Thoracic aorta (tissue), 2 donors: ENCODE data around the gene THY1. TPM values are rescaled to one million over a fixed set of nuclear protein-coding genes. Genes with fewer than 3 reads are reported as not detected.

Experiments used
- ATAC-seq: fragments of 150-250 bp; one replicate; pipeline ENCODE4 v1.8.0; 2017; ENCODE audit warnings: low read depth; ENCODE audit not compliant: insufficient number of reproducible peaks, low FRiP score
- DNase-seq: peaks from one replicate; pipeline ENCODE4 v3.0.0-alpha.2; 2020; ENCODE audit warnings: low spot score
- H3K27ac ChIP-seq, 2 donors: fragments of 200-600 bp; sonication (generic); 1 replicate in 1 of 2; 2 replicates in 1 of 2; pipeline ENCODE4 v1.5.1; 2016; ENCODE audit warnings: mild to moderate bottlenecking in 2 of 2, moderate library complexity in 2 of 2
- H3K27me3 ChIP-seq: fragments of 200-600 bp; sonication (generic); replicated peaks from 2 replicates; pipeline ENCODE4 v1.6.0; 2016; ENCODE audit warnings: mild to moderate bottlenecking; ENCODE audit not compliant: insufficient read depth
- H3K36me3 ChIP-seq: fragments of 200-600 bp; sonication (generic); one replicate; pipeline ENCODE4 v1.5.1; 2016
- H3K4me1 ChIP-seq, 2 donors: fragments of 200-600 bp; sonication (generic); 1 replicate in 1 of 2; 2 replicates in 1 of 2; pipeline versions ENCODE4 v1.5.1 to v1.6.0; 2016; ENCODE audit warnings: low read depth in 2 of 2, mild to moderate bottlenecking in 1 of 2; ENCODE audit not compliant: control insufficient read depth in 1 of 2
- H3K4me3 ChIP-seq: fragments of 200-600 bp; sonication (generic); 2 replicates; pipeline ENCODE4 v1.5.1; 2016; ENCODE audit warnings: mild to moderate bottlenecking
- H3K9me3 ChIP-seq: fragments of 200-600 bp; sonication (generic); 2 replicates; pipeline ENCODE4 v1.5.1; 2016
- CTCF ChIP-seq: fragments of 200-600 bp; sonication (generic); IDR thresholded peaks from one replicate; pipeline ENCODE4 v1.5.1; 2019; ENCODE audit warnings: antibody characterized with exemption
- total RNA-seq, 2 donors: library from RNA; depleted of rRNA; stranded (reverse); fragments of >200 nt; gene quantifications; one replicate each; pipeline versions ENCODE4 v1.1.0 to v1.2.3, GENCODE V29; 2016

THY1 gene
- total RNA-seq, 2 donors from 2014 or later, result 12.0 to 15.4 TPM

GRCh38 chr11:119418759-119419158 is 4.2 kb downstream of the THY1 start:
- peaks cover 5% of the 10 kb centered on the region for H3K27me3 ChIP-seq
- DNase-seq, result no peak
- ATAC-seq, result no peak
- no peaks in the 10 kb centered on the region for H3K9me3 ChIP-seq
- no peak overlapping the region for H3K4me3 ChIP-seq
- peak overlapping the region in 1 of 2 donors; percentile 80 for H3K27ac ChIP-seq
- H3K36me3 ChIP-seq, result no peaks in the 10 kb centered on the region
- H3K4me1 ChIP-seq, result peaks cover 26 to 43% of the 10 kb centered on the region in 2 donors
- no peak for TF ChIP-seq CTCF

- H3K27ac ChIP-seq, result peak overlapping the region; percentile 80 to 85
- no peaks in the 10 kb centered on the region for H3K36me3 ChIP-seq
- ATAC-seq (peak; percentile 90), DNase-seq (peak; percentile 32)
- H3K27me3 ChIP-seq, result no peaks in the 10 kb centered on the region
- peak overlapping the region; percentile 54 for H3K4me3 ChIP-seq
- H3K4me1 ChIP-seq, result peaks cover 24 to 39% of the 10 kb centered on the region in 2 donors
- no peaks in the 10 kb centered on the region for H3K9me3 ChIP-seq
- TF ChIP-seq CTCF, result no peak
Observed at GRCh38 chr11:119417726-119418540, 5.0 kb downstream of the THY1 start.

- ATAC-seq (peak; percentile 39), DNase-seq (no peak)
- no peak for TF ChIP-seq CTCF
- Histone ChIP-seq H3K4me1 (peaks cover 16 to 29% of the 10 kb centered on the region in 2 donors), H3K27ac (peak overlapping the region; percentile 80 to 85), H3K36me3 (no peaks in the 10 kb centered on the region), H3K9me3 (no peaks in the 10 kb centered on the region), H3K4me3 (peak overlapping the region; percentile 54), H3K27me3 (no peaks in the 10 kb centered on the region)
Observed at GRCh38 chr11:119416606-119417580, 6.1 kb downstream of the THY1 start.

- peaks cover 13 to 23% of the 10 kb centered on the region in 2 donors for H3K4me1 ChIP-seq
- H3K36me3 ChIP-seq, result no peaks in the 10 kb centered on the region
- TF ChIP-seq CTCF, result no peak
- ATAC-seq (no peak), DNase-seq (no peak)
- H3K27ac ChIP-seq, result no peak overlapping the region
- no peak overlapping the region for H3K4me3 ChIP-seq
- H3K9me3 ChIP-seq, result no peaks in the 10 kb centered on the region
- no peaks in the 10 kb centered on the region for H3K27me3 ChIP-seq
Observed at GRCh38 chr11:119415966-119416365, 7.0 kb downstream of the THY1 start.

GRCh38 chr11:119415517-119415916 is 7.5 kb downstream of the THY1 start:
- DNase-seq, result no peak
- no peak for ATAC-seq
- H3K36me3 ChIP-seq, result no peaks in the 10 kb centered on the region
- H3K4me3 ChIP-seq, result no peak overlapping the region
- no peaks in the 10 kb centered on the region for H3K27me3 ChIP-seq
- no peaks in the 10 kb centered on the region for H3K9me3 ChIP-seq
- TF ChIP-seq CTCF, result no peak
- peaks cover 13 to 23% of the 10 kb centered on the region in 2 donors for H3K4me1 ChIP-seq
- H3K27ac ChIP-seq, result no peak overlapping the region
